ENCODE data around the gene YES1. TPM values are rescaled to one million over a fixed set of nuclear protein-coding genes. Genes with fewer than 3 reads are reported as not detected.

Gene YES1
- total and polyA plus RNA-seq, 2 of the 8 experiments (the other 6 are each of a cell fraction or from before 2014, with no cell fraction given): 14.8 to 94.3 TPM

DNA sequence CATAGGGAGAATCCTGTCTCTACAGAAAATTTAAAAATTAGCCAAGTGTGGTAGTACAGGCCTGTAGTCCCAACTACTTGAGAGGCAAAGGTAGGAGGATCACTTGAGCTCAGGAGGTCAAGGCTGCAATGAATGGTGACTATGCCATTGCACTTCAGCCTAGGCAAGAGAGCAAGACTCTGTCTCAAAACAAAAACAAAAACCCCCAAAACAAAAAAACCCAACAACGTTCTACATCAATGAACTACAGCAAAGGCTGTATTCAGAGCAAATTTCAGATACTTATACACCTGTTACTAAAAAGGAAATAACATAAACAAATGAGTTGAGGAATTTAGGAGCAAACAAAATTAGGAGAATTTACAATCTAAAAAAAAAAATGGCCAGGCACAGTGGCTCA, 22.6 kb downstream of the YES1 start:
- H3K4ac ChIP-seq (replicated peaks; ENCODE audit: insufficient read length, low read depth, low read length): no peak overlapping the region
- H2BK12ac ChIP-seq (ENCODE audit: low read depth, low read length): no peak overlapping the region
- peaks cover 5 to 90% of the 10 kb centered on the region in 2 experiments for H3K79me2 ChIP-seq (ENCODE audit: control insufficient read depth in 1 of 2, insufficient read depth in 2 of 2, low read length in 2 of 2)
- no peak overlapping the region for H3K9ac ChIP-seq (replicated peaks in 1 of 4; ENCODE audit: extremely low read depth in 1 of 4, low read depth in 3 of 4, low read length in 3 of 4)
- H4K5ac ChIP-seq (ENCODE audit: insufficient read length, low read depth, low read length): no peak overlapping the region
- no peak overlapping the region for H2BK5ac ChIP-seq (ENCODE audit: low read depth, low read length)
- no peak overlapping the region for H2BK20ac ChIP-seq (ENCODE audit: low read length)
- H3K18ac ChIP-seq (ENCODE audit: extremely low read depth, low read length): no peak overlapping the region
- H2AFZ ChIP-seq (ENCODE audit: low read length): no peak overlapping the region
- no peak overlapping the region for H2BK120ac ChIP-seq (replicated peaks; ENCODE audit: low read depth, low read length)
- peaks cover 2% of the 10 kb centered on the region; the same call in 1 of the 2 replicates for H3K79me1 ChIP-seq (ENCODE audit: low read depth, low read length)
- H4K8ac ChIP-seq (ENCODE audit: extremely low read depth, insufficient read depth, low read length): no peak overlapping the region
- no peaks in the 10 kb centered on the region for H3K27me3 ChIP-seq (replicated peaks in 1 of 4; ENCODE audit: control insufficient read depth in 3 of 4, extremely low read depth in 1 of 4, insufficient read depth in 3 of 4, low read length in 3 of 4)
- DNase-seq (ENCODE audit: low read depth in 1 of 2, low spot score in 2 of 2): no peak
- ChIA-PET CTCF (ENCODE audit: partially characterized antibody) (no interaction called here), POLR2A (ENCODE audit: partially characterized antibody) (no interaction called here)
- H3K27ac ChIP-seq (ENCODE audit: low read depth, low read length): no peak overlapping the region
- TF ChIP-seq CHD1 (IDR thresholded peaks at IDR 0.05; ENCODE audit: low read depth, low read length) (no peak), KDM5A (IDR thresholded peaks at IDR 0.05; ENCODE audit: low read length) (no peak), SIRT6 (IDR thresholded peaks at IDR 0.05; ENCODE audit: low read length) (no peak), POU5F1 (IDR thresholded peaks at IDR 0.05; ENCODE audit: low read depth, low read length) (no peak), CREB1 (IDR thresholded peaks at IDR 0.05) (no peak)
- H3K4me1 ChIP-seq (replicated peaks in 1 of 4; ENCODE audit: control insufficient read depth in 3 of 4, insufficient read depth in 4 of 4, low read length in 3 of 4): no peaks in the 10 kb centered on the region; a peak in 2 of 7 replicates
- peaks cover 0 to 1% of the 10 kb centered on the region in 2 experiments for H4K20me1 ChIP-seq (replicated peaks in 1 of 2; ENCODE audit: control insufficient read depth in 1 of 2, insufficient read depth in 2 of 2, low read length in 2 of 2)
- WGBS, 2 experiments (ENCODE audit: extremely low coverage in 1 of 2, insufficient coverage in 1 of 2, insufficient read length in 1 of 2, insufficient replicate concordance in 2 of 2, low coverage in 1 of 2, low lambda C conversion rate in 2 of 2, missing lambda C conversion rate in 1 of 2): 88% methylated on average over 1 of the region's 1 CpG; no CpG with 5 or more reads in 1 of the 2 experiments
- H3K9me3 ChIP-seq (ENCODE audit: insufficient read depth in 2 of 2, low read depth in 1 of 2, low read length in 1 of 2): no peaks in the 10 kb centered on the region
- H4K91ac ChIP-seq (replicated peaks; ENCODE audit: insufficient read length, low read length): no peak overlapping the region
- no peak overlapping the region for H2BK15ac ChIP-seq (ENCODE audit: low read length)
- no peak overlapping the region for H2AK5ac ChIP-seq (ENCODE audit: low read depth, low read length)
- H3K56ac ChIP-seq (replicated peaks; ENCODE audit: insufficient read length, low read depth, low read length): no peak overlapping the region
- H3K23ac ChIP-seq (ENCODE audit: insufficient read length): no peak overlapping the region
- no peak overlapping the region for H3K4me2 ChIP-seq (ENCODE audit: insufficient read depth in 1 of 2, low read depth in 2 of 2, low read length in 2 of 2)
- H3K4me3 ChIP-seq (ENCODE audit: extremely low read depth in 1 of 4, insufficient read depth in 2 of 4, low read depth in 3 of 4, low read length in 4 of 4): no peak overlapping the region
- H3K14ac ChIP-seq (ENCODE audit: insufficient read length): no peak overlapping the region
- no peaks in the 10 kb centered on the region; the same call in 1 of the 2 replicates for H3K23me2 ChIP-seq (ENCODE audit: low read depth, low read length)
- no peak for FAIRE-seq
- no peaks in the 10 kb centered on the region for H3K36me3 ChIP-seq (ENCODE audit: control insufficient read depth in 2 of 4, insufficient read depth in 4 of 4, low read length in 3 of 4)
